Esophagus squamous epithelium (tissue), 5 donors: ENCODE measurements around the gene SSR4. TPM values are rescaled to one million over a fixed set of nuclear protein-coding genes. Genes with fewer than 3 reads are reported as not detected.

Experiments
- DNase-seq: peaks from one replicate; lab custom pipeline; 2025; lab: John Stamatoyannopoulos, UW
- H3K27ac ChIP-seq, 4 donors: fragments of 200-600 bp; sonication (generic); one replicate each; pipeline ENCODE4 v1.5.1; 2016 to 2019; ENCODE audit warnings: mild to moderate bottlenecking in 1 of 4
- H3K27me3 ChIP-seq, 4 donors: fragments of 200-600 bp; sonication (generic); 1 replicate in 3 of 4; 2 replicates in 1 of 4; pipeline versions ENCODE4 v1.5.1 to v1.6.0; 2017 to 2021; ENCODE audit warnings: antibody characterized with exemption in 1 of 4
- H3K36me3 ChIP-seq, 3 donors: fragments of 200-600 bp; sonication (generic); one replicate each; pipeline ENCODE4 v1.5.1; 2016 to 2019
- H3K4me1 ChIP-seq, 3 donors: fragments of 200-600 bp; sonication (generic); one replicate each; pipeline ENCODE4 v1.5.1; 2017 to 2019
- H3K4me3 ChIP-seq, 4 donors: fragments of 200-600 bp; sonication (generic); 1 replicate in 3 of 4; 2 replicates in 1 of 4; pipeline ENCODE4 v1.5.1; 2016 to 2019; ENCODE audit warnings: mild to moderate bottlenecking in 2 of 4, moderate library complexity in 1 of 4
- H3K9me3 ChIP-seq, 3 donors: fragments of 200-600 bp; sonication (generic); one replicate each; pipeline ENCODE4 v1.5.1; 2016 to 2019
- POLR2A ChIP-seq, 4 donors: fragments of 450-650 bp; IDR thresholded peaks; one replicate each; pipeline ENCODE4 v1.6.1; 2017; ENCODE audit warnings: antibody characterized with exemption in 4 of 4, mild to moderate bottlenecking in 4 of 4, moderate library complexity in 3 of 4
- WGBS, 2 donors: methylation state at CpG; one replicate each; pipeline ENCODE4 v1.1.5; 2018; 5-methylcytosine and 5-hydroxymethylcytosine counted together
- intact Hi-C: fragments of 100-400 bp; cut with DNase I; formaldehyde crosslinking; loops from one replicate; pipeline ENCODE4 v1.15.0; 2022
- total RNA-seq, 4 donors: library from RNA; depleted of rRNA; stranded (reverse); fragments of >200 nt; gene quantifications; one replicate each; pipeline ENCODE4 v1.1.0, GENCODE V29; 2016
- TF ChIP-seq, protein P1 (sequence below), 6 experiments: fragments of 450-650 bp in 4 of 6; fragments of 200-600 bp in 2 of 6; sonication (generic) in 2 of 6; IDR thresholded peaks; one replicate each; pipeline ENCODE4 v1.5.1; 2016 to 2019; ENCODE audit warnings: antibody characterized with exemption in 6 of 6, mild to moderate bottlenecking in 4 of 6, moderate library complexity in 4 of 6
- donor health status: DM: yes; HTN: yes; CAD: no.

The SSR4 gene
- total RNA-seq, 4 donors from 2014 or later = 131 to 257 (median 159) TPM

DNA sequence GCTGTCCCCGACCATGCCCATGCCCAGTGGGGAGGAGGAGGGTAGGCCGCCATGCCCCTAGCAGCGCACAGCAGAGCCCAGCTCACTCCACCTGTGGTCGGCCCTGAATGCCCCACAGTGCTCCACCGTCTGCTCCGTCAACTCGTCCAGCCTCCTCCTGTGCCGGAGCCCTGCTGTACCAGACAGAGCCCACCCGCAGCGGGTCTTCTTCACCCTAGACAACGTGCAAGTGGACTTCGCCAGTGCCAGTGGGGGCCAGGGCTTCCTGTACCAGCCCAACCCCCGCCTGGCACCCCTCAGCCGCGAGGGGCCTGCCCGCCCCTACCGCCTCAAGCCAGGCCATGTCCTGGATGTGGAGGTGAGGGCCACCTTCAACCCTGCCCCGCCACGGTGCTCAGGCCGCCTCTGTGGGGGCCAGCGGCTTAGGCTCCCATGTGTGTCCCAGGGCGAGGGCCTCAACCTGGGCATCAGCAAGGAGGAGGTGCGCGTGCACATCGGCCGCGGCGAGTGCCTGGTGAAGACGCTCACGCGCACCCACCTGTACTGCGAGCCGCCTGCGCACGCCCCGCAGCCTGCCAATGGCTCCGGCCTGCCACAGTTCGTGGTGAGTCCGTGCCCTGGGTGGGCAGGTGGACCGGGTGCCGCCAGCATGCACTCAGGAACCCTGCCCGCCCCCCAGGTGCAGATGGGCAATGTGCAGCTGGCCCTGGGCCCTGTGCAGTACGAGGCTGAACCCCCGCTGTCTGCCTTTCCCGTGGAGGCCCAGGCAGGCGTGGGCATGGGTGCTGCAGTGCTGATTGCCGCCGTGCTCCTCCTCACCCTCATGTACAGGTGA lies 20.5 kb upstream of the SSR4 start:
- DNase-seq = no peak
- no peak overlapping the region for H3K4me3 ChIP-seq
- WGBS, 2 donors = 83 to 96% methylated on average over 2 to 16 of the region's 48 CpGs
- no peaks in the 10 kb centered on the region for H3K27me3 ChIP-seq
- peaks cover 0 to 12% (median 0%) of the 10 kb centered on the region in 3 donors for H3K36me3 ChIP-seq
- intact Hi-C loops = no loop called here
- H3K27ac ChIP-seq = no peak overlapping the region
- peaks cover 0 to 7% (median 0%) of the 10 kb centered on the region in 3 donors for H3K4me1 ChIP-seq
- no peaks in the 10 kb centered on the region for H3K9me3 ChIP-seq
- no peak for TF ChIP-seq POLR2A (IDR thresholded peaks at IDR 0.05)
- TF ChIP-seq, protein P1, sequence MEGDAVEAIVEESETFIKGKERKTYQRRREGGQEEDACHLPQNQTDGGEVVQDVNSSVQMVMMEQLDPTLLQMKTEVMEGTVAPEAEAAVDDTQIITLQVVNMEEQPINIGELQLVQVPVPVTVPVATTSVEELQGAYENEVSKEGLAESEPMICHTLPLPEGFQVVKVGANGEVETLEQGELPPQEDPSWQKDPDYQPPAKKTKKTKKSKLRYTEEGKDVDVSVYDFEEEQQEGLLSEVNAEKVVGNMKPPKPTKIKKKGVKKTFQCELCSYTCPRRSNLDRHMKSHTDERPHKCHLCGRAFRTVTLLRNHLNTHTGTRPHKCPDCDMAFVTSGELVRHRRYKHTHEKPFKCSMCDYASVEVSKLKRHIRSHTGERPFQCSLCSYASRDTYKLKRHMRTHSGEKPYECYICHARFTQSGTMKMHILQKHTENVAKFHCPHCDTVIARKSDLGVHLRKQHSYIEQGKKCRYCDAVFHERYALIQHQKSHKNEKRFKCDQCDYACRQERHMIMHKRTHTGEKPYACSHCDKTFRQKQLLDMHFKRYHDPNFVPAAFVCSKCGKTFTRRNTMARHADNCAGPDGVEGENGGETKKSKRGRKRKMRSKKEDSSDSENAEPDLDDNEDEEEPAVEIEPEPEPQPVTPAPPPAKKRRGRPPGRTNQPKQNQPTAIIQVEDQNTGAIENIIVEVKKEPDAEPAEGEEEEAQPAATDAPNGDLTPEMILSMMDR (IDR thresholded peaks at IDR 0.05) = no peak

DNA sequence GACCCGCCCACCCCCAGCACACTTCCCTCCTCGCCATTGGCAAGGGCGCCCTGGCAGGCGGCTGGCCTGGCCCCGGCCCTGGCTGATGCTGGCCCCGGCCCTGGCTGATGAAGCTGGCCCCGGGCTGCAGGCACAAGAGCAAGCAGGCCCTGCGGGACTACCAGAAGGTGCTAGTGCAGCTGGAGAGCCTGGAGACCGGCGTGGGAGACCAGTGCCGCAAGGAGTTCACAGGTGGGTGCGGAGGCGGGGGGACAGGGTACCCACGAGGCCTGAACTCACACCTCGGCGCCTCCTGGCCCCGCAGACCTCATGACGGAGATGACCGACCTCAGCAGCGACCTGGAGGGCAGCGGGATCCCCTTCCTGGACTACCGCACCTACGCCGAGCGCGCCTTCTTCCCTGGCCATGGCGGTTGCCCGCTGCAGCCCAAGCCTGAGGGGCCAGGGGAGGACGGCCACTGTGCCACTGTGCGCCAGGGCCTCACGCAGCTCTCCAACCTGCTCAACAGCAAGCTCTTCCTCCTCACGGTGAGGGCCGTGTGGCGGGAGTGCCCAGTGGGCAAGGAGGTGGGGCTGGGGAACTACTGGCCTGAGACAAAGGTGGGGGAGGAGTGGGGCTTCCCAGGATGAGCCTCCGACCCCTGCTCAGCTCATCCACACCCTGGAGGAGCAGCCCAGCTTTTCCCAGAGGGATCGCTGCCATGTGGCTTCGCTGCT lies 19.7 kb upstream of the SSR4 start:
- peaks cover 0 to 12% (median 0%) of the 10 kb centered on the region in 3 donors for H3K36me3 ChIP-seq
- H3K9me3 ChIP-seq = no peaks in the 10 kb centered on the region
- no peak for DNase-seq
- no peak for TF ChIP-seq POLR2A (IDR thresholded peaks at IDR 0.05)
- TF ChIP-seq, protein P1 (IDR thresholded peaks at IDR 0.05) = no peak
- WGBS, 2 donors = no CpG with 5 or more reads among the region's 37 CpGs
- H3K27me3 ChIP-seq = no peaks in the 10 kb centered on the region
- intact Hi-C loops = no loop called here
- no peak overlapping the region for H3K27ac ChIP-seq
- peaks cover 0 to 11% (median 0%) of the 10 kb centered on the region in 3 donors for H3K4me1 ChIP-seq
- H3K4me3 ChIP-seq = no peak overlapping the region

GRCh38 chrX:153775293-153776119 lies 19.0 kb upstream of the SSR4 start:
- Histone ChIP-seq H3K27ac (no peak overlapping the region), H3K36me3 (peaks cover 0 to 12% (median 0%) of the 10 kb centered on the region in 3 donors), H3K27me3 (no peaks in the 10 kb centered on the region), H3K4me3 (no peak overlapping the region), H3K9me3 (no peaks in the 10 kb centered on the region), H3K4me1 (peaks cover 0 to 16% (median 0%) of the 10 kb centered on the region in 3 donors)
- no peak for TF ChIP-seq POLR2A (IDR thresholded peaks at IDR 0.05)
- TF ChIP-seq, protein P1 (IDR thresholded peaks at IDR 0.05) = no peak
- WGBS, 2 donors = 88 to 90% methylated on average over 6 to 11 of the region's 42 CpGs
- intact Hi-C loops = no loop called here
- no peak for DNase-seq

DNA sequence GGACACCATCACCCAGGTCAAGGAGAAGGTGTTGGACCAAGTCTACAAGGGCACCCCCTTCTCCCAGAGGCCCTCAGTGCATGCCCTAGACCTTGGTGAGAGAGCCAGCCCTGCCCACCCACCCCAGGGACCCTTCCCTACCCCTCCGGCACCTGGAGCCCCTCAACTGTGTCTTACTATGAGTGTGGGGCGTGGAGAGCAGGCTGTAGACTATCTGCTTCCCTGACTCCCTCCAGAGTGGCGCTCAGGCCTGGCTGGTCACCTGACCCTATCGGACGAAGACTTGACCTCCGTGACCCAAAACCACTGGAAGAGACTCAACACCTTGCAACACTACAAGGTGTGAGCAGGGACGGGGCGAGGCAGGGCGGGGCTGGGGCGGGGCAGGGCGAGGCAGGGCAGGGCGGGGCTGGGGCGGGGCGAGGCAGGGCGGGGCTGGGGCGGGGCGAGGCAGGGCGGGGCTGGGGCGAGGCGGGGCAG lies 18.3 kb upstream of the SSR4 start:
- intact Hi-C loops = no loop called here
- DNase-seq = no peak
- Histone ChIP-seq H3K9me3 (no peaks in the 10 kb centered on the region), H3K4me1 (peaks cover 0 to 23% (median 5%) of the 10 kb centered on the region in 3 donors), H3K4me3 (no peak overlapping the region), H3K27me3 (no peaks in the 10 kb centered on the region), H3K27ac (no peak overlapping the region), H3K36me3 (peaks cover 0 to 12% (median 0%) of the 10 kb centered on the region in 3 donors)
- WGBS, 2 donors = no CpG with 5 or more reads among the region's 20 CpGs
- TF ChIP-seq, protein P1 (IDR thresholded peaks at IDR 0.05) = no peak
- no peak for TF ChIP-seq POLR2A (IDR thresholded peaks at IDR 0.05)
